Neural progenitor cell (in vitro differentiated cells): Measurements from ENCODE around the gene NXN.

Source experiments
- CTCF ChIP-seq: fragments of 200-600 bp; sonication (generic); IDR thresholded peaks from 2 replicates; pipeline ENCODE4 v1.5.1; 2017; ENCODE audit warnings: antibody characterized with exemption, mild to moderate bottlenecking
- EZH2 ChIP-seq: fragments of 200-600 bp; sonication (generic); IDR thresholded peaks from 2 replicates; pipeline ENCODE4 v1.6.1; 2017; ENCODE audit warnings: antibody characterized with exemption, mild to moderate bottlenecking, moderate library complexity

GRCh38 chr17:781805-782731, 197.5 kb downstream of the NXN start, which contains the start of the genes GLOD4 and MRM3:
- no peak for TF ChIP-seq EZH2
- TF ChIP-seq CTCF: peak; percentile 51
